GM19328 (cell line): Measurements from ENCODE around the gene CHD6.

Source experiments
- ATAC-seq: cut with Tn5 transposase; IDR thresholded peaks from one replicate; pipeline ENCODE4 v1.9.1; 2021; ENCODE audit warnings: mild to moderate bottlenecking, moderate library complexity; ENCODE audit not compliant: unreplicated experiment

Gene CHD6

DNA sequence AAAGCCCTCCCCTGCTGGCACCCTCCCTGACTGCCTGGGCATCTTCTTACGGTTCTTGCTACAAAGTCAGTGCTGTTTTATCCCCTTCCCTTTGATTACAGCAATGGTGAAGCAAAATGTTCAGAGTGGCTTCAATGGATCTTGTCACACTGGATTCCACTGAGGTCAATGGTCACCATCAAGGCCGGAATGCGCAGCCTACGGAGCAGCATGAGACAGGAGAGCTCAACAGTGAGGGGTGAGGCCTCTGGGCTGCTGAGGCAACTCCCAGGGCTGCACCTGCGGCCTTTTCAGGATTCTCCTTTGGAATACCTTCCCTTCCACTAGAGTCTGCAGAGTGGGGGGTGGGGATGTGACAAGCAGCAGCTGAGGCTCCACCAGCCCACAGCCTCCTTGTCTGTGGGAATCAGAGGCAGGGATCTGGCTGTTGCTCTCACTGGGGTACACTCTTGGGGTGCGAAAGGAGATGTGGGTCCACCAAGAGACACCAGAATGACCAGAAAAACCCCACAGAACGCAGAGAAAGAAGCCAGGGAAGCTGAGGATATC, 211.2 kb downstream of the CHD6 start:
- ATAC-seq: no peak

- no peak for ATAC-seq
Measured at GRCh38 chr20:41406353-41406752, 211.8 kb downstream of the CHD6 start.

- no peak for ATAC-seq
Measured at GRCh38 chr20:41405436-41405835, 212.7 kb downstream of the CHD6 start.

DNA sequence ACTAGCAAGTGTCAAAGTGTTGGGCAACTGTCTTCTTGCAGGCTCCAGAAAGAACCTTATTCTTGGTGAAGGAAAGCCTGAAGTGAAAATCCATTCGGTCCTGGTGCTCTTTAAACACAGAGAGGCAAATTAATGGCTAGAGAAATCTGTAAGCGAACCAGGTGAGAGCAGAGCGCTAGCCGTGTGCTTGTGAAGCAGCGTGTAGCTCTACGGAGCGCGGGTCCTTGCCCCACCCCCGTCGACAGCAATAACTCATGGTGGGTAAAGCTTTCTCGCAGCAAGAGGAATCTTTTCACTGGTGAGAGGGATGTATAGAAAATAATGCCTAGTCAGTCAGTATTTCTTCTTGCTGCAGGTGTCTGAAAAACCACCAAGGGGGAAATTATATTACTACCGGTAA, 214.6 kb downstream of the CHD6 start:
- ATAC-seq: no peak

GRCh38 chr20:41398408-41398807, 219.8 kb downstream of the CHD6 start:
- no peak for ATAC-seq

- no peak for ATAC-seq
Measured at GRCh38 chr20:41395667-41396664, 222.2 kb downstream of the CHD6 start.

DNA sequence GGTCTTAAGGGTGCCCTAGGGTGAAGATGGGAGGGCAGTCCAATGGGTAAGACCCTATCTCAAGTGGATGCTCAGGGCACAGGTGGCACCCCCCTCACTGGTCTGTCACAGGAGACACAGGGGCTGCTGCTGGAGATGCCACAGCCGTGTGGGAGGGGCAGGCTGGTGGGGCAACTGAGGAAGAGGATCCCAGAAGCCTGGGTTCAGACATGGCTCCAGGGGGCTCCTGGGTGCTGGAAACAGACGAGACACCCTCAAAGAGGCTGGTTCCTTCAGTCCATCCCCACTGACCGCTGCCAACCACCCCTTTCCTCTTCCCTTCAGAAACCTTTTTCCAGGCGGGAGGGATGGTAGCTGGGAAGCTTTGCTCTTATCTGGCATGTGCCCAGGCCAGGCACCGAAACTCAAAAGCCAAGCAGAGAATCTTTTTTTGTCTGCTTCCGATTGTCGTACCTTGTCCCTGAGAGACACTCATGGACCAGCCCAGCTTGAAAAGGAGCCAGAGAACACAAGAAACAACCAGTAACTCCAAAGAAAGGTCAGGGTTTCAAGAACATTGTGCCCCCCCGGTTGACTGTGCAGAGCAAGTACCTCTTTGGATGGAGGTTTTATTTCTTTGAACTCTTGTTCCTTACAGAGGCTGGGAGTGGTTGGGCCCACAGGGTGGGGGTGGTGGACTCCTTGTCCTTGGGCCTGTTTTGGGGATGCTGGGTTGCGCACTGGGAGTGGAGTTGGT, 223.1 kb downstream of the CHD6 start:
- no peak for ATAC-seq

GRCh38 chr20:41394081-41394480, 224.1 kb downstream of the CHD6 start:
- ATAC-seq: no peak

DNA sequence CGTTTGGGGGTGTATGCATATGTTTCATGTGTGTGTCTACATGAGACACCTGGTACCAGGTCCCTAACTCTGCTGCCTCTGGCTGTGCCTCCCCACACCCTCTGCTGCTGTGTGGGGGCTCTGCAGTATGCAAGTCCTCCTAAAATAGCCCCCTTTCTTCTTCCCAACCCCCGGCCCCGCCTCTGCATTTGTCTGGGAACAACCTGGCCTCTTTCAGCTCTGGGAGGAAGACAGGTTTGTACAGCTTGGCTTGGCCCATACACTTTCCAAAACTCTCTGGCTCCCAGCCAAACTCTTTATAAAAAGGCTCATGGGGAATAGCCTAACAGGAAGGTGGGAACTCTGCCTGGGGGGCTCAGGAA, 224.5 kb downstream of the CHD6 start:
- ATAC-seq: no peak

DNA sequence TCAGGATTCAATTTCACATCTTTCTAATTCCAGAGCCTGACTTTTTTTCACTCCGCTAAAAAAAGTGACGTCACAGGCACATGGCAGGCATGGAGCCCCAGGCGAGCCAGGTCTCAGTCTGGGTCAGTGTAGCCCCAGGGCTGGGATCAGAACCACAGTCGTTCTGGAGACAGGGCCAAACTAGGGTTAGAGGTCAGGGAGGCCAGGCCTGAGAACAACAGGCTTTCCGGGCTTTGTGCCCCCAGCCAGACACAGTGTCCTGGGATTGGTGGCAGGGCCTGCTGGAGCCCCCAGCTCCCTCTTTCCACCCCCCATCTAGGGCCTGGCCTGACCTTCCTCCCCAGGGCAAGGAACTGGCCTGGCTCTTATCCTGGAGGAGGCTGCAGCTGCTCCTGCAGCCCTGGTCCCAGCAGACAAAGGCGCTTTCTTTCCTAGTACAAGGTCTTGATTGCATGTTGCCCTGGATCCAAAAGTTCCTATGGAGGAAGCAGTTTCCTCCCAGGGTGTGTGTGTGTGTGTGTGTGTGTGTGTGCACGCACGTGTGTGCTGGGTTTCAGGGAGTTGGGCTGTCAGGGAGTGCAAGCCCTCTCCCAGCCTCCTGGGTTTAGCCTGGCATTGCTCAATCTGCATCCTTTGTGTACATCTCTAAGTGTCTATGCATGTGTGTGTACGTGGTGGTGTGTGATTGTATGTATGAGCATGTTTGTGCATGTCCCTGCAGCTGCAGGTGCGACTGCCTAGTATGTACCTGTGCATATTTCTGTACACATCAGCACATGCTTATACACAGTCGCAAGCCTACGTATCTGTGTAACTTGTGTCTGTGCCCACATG, 225.1 kb downstream of the CHD6 start:
- ATAC-seq: no peak

GRCh38 chr20:41392295-41392694, 225.9 kb downstream of the CHD6 start:
- no peak for ATAC-seq

GRCh38 chr20:41391587-41392001, 226.6 kb downstream of the CHD6 start:
- no peak for ATAC-seq

DNA sequence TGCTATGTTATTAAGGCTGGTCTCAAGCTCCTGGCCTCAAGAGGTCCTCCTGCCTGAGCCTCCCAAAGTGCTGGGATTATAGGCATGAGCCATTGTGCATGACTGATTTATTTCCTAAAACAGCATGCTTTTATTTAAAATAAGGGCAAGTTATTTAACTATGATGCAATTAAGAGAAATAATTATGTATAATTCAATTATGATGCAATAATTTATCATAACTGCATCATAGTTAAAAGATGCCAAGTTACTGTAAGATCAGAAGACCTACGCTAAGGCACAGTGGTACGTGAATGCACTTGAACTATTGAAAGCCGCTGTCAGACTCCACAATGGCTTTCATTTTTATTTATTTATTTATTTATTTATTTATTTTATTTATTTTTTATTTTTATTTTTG, 227.3 kb downstream of the CHD6 start:
- ATAC-seq: no peak

GRCh38 chr20:41387444-41387851, 230.7 kb downstream of the CHD6 start:
- no peak for ATAC-seq

DNA sequence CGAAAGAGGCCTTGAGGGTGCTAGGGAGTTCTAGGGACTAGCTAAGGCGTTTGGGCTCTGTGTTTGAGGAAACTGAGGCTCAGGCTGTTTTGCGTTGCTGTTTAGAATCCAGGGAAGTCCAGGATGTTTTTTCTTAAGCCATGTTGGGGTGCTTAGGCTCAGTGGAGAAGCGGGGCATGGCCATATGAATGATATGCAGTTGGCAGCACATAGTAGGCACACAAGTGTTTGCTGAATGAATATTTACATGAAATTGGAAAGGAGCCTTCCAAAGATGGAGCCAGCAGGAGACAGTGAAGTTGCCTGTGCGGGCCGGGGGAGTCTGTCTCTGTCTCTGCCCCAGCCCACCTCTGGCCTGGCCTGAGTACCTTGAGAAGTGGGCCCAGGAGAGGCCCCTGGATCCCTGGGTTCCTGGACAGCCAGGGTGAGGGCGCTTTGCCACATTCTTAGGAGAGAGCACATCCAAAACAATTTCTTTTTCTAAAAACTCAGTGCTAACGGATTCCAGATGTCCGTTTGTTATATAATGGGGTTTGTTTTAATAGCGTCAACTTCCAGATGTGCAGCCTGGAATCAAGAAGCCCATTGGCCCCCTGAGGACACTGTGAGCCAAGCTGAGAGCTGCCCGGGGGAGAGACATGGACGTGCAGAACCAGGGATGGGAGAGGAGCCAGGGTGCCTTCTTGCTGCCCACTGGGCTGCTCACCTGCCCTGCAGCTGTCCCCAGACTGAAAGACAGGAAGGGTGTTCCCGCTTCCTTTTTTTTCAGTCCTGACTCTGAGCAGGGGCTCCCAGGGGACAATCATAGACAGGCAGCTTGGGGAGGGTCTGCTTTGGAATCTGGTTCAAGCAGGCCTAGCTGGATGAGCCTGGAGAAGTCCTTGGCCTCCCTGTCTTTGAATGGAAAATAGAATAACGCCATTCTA, 231.4 kb downstream of the CHD6 start:
- no peak for ATAC-seq

- ATAC-seq: no peak
Measured at GRCh38 chr20:41382791-41383305, 235.3 kb downstream of the CHD6 start.

GRCh38 chr20:41380551-41381193, 237.5 kb downstream of the CHD6 start:
- no peak for ATAC-seq

DNA sequence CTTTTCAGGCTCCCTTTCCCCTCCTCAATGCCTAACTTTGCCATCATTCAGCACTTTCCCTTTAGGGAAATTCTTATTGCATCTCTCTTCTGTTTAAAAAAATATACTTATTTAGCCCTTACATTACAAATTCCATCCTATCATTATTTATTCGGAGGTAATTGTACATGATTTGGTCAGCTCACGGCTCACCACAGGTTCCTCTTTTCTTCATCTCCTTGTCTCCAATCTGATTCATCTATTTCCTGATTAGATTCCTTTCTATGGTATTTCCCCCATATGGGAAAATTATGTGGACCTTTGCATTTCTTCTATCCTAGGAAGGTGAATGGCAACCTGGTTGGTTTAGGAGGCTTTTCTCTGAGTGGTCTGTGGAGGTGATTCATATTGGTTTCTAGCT, 238.6 kb downstream of the CHD6 start:
- no peak for ATAC-seq

DNA sequence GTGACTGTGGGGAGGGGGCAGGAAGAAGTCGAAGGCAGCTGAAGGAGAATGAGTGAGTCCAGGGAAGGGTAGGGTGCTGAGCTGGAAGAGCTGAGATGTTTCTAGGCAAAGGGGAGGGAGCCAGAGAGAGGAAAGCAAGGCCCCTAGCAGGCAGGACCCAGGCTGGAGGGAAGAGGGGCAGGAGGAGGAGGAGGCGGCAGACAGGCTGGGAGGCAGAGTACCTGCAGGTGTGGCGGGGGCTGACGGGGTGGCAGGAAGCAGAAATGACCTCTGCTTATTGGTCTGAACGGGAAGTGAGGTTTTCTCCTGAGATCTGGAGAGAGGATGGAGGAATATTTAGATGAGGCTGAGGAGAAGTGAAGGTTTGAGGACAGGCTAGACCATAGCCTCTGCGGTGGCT, 240.9 kb downstream of the CHD6 start:
- ATAC-seq: no peak
